HG03108 (cell line): ENCODE results near the gene OTOG.

Experiments
- ATAC-seq: cut with Tn5 transposase; IDR thresholded peaks from one replicate; pipeline ENCODE4 v1.9.1; 2021; ENCODE audit warnings: moderate library complexity; ENCODE audit not compliant: unreplicated experiment

Gene OTOG

DNA sequence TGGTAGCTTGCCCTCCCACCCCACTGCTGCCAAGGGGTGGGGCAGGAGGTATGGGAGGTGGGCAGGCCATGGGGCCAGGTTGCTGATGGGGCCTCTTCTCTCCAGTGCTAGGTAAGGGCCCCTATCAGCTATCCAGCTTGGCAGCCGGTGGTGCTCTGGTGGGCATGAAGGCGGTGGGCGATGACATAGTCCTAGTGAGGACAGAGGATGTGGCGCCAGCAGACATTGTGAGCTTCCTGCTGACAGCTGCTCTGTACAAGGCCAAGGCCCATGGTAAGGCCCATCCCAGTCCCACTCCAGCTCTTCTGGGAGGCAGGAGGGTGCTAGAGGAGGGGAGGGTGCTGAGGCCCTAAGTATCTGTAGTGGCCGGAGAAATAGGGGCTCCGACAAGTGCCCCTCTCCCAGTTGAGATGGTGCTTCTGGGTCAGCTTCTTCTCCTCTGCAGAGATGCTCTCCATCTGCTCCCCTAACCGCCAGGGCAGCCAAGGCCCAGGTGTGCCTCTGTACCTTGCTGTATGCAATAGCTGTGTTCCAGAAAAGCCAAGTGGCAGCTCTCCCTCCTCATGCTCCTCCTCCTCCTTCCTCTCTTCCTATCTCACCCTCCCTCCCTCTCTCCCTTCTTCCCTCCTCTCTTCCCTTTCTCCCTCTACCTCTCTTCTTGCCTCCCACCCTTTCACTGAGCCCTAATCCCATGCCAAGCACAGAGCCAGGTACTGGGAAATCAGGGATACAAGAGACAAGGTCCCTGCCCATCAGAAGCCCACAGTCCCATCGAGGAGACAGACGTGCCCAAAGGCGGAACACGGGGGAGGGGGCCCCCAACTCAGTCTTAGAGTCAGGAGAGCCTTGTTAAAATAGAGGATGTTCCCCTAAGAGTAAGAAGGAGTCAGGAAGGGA, 55.3 kb downstream of the OTOG start:
- no peak for ATAC-seq

DNA sequence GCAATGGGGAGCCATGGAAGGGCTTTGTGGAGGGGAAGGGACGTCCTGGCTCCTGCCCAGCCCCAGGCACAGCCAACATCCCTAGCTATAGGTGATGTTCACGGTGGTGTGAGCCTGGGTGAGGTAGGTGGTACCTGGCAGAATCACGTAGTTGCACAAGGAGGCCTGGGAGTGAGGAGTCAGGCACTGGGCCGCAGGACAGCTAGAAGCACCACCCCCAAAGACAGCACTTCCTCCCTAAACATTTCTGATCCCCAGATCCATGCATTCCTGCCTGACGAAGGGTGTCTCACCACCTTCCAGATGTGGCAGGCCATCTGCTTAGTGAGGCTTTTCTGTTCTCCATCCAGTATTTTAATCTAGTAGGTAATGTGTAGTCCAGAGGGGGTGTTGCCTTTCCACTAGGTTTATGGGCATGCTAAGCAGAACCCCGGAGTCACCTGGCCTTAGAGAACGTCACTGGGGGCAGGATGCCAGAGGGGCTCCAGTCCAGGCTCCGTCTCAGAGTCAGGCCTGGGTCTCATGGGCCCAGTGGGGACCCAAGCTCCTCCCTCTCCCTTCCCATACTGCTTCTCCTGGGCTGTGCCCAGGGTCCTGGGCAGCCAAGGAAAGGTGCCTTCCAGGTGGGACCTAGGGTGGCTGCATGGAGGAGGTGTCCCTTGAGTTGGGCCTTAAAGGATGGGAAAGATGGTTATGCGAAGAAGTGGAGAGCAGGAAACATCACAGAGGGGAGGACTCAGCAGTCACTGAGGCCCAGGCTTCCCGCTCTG, 56.2 kb downstream of the OTOG start:
- no peak for ATAC-seq

- no peak for ATAC-seq
These were observed 57.3 kb downstream of the OTOG start for GRCh38 chr11:17604201-17604914.

- no peak for ATAC-seq
These were observed 57.8 kb downstream of the OTOG start for GRCh38 chr11:17604915-17605233.

- ATAC-seq: no peak
These were observed 58.6 kb downstream of the OTOG start for GRCh38 chr11:17605651-17606122.

GRCh38 chr11:17606233-17607082, 59.4 kb downstream of the OTOG start:
- ATAC-seq: no peak

DNA sequence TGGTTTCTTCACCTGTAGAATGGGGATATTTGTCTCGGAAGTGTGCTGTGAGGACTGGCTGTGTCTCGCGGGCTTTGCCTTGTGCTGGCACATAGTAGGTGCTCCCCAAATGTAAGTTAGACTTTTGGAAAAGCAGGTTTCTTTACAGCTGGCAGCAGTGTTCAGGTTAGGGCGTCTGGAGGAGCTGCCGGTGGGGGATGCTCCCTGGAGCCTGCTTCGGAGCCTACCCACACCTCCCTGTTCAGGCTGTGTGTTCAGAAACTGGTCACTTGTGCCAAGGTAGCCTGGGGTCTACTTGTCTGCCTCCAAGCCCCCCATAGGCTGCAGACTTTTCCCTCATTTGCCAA, 60.0 kb downstream of the OTOG start:
- no peak for ATAC-seq

- ATAC-seq: no peak
These were observed 60.8 kb downstream of the OTOG start for GRCh38 chr11:17607591-17608570.

- ATAC-seq: no peak
These were observed 61.8 kb downstream of the OTOG start for GRCh38 chr11:17608821-17609220.

- ATAC-seq: no peak
These were observed 62.4 kb downstream of the OTOG start for GRCh38 chr11:17609291-17610084.

DNA sequence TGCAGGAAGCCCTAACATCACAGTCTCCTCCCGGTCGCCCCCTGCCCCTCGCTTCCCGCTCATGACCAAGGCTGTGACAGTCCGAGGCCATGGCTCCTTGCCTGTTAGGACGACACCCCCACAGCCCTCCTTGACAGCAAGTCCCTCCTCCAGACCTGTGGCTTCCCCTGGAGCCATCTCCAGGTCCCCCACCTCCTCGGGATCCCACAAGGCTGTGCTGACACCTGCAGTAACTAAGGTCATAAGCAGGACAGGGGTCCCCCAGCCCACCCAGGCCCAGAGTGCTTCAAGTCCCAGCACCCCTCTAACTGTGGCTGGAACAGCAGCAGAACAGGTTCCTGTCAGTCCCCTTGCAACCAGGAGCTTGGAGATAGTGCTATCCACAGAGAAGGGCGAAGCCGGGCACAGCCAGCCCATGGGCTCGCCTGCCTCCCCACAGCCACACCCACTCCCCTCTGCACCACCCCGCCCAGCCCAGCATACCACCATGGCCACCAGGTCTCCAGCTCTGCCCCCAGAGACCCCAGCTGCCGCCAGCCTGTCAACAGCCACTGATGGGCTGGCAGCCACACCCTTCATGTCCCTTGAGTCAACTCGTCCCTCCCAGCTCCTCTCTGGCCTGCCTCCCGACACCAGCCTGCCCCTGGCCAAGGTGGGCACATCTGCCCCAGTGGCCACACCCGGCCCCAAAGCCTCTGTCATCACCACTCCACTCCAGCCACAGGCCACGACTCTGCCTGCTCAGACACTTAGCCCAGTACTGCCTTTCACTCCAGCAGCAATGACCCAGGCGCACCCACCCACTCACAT, 63.2 kb downstream of the OTOG start:
- no peak for ATAC-seq

DNA sequence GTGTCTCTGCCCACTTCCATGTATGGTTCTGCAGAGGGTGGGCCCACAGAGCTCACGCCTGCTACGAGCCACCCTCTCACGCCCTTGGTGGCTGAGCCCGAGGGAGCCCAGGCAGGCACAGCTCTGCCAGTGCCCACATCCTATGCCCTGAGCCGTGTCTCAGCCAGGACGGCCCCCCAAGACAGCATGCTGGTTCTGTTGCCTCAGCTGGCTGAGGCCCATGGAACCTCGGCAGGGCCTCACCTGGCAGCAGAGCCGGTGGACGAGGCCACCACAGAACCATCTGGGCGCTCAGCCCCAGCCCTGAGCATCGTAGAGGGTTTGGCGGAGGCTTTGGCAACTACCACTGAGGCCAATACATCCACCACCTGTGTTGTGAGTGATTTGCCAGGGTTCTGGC, 64.0 kb downstream of the OTOG start:
- ATAC-seq: no peak

DNA sequence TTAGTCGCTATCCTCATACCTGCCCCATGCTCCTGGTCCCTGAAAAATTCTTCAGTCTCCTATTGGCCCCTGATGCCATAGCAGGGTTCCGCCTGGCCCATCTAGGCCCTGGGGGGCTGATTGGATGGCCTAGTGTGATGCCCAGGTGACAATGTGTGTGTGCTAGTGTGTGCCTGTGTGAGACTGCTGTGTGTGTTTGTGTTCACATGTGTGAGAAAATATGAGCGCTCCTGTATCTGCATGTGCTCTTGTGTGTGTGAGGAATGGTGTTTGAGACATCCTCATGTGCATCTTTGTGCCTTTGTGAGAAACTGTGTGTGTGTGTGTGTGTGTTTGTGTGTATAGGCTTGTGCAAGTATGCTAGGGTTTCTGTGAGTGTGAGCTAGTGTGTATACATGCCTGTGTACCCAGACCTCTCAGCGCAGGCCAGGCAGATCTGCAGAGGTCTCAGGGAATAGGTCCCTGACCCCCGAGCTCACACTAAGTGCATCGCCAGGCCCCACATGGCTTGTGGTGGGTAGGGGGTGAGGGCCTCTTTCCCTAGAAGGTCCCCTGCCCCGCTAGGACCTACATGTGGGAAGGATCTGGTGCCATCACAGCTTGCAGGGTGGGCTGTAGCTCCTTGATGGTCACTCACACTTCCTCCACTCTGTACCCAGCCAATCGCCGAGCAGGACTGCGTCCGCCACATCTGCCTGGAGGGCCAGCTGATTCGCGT, 64.6 kb downstream of the OTOG start:
- ATAC-seq: no peak

DNA sequence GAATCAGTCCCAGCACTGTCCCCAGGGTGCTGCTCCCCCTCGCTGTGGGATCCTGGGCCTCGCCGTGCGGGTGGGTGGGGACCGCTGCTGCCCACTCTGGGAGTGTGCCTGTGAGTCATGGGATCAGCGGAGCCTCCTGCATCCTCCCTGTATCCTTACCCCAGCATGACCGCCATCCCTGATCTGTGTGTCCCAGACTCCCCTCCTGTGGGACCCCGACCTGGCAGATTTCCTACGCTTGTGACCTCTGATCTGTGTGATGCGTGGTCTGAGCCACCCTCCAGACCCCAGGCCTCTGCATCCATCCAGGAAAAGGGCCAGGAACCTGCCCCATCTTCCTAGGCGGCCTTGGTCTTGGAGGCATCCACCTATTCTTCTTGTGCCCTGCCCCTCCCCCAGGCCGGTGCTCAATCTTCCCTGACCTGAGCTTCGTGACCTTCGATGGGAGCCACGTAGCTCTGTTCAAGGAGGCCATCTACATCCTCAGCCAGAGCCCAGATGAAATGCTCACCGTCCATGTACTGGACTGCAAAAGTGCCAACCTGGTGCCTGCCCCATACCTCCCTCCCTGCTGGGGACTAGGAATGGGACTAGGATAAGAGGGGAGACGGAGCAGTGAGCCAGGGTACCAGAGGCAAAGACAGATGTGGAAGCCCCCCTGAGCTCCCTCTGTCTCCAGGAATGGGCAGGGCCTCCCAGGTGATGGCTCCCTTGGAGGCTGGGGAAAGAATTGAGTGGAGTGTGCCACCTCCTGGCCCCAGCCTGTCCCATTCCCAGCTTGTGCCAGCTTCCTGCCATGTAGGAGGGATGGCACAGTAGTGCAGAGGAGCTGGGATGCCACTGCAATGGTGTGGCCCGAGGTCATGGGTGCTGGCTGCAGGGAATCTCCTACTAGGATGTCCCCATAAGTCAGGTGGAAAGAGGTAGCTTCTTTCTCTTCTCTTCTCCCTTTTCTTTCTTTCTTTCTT, 65.4 kb downstream of the OTOG start:
- no peak for ATAC-seq

DNA sequence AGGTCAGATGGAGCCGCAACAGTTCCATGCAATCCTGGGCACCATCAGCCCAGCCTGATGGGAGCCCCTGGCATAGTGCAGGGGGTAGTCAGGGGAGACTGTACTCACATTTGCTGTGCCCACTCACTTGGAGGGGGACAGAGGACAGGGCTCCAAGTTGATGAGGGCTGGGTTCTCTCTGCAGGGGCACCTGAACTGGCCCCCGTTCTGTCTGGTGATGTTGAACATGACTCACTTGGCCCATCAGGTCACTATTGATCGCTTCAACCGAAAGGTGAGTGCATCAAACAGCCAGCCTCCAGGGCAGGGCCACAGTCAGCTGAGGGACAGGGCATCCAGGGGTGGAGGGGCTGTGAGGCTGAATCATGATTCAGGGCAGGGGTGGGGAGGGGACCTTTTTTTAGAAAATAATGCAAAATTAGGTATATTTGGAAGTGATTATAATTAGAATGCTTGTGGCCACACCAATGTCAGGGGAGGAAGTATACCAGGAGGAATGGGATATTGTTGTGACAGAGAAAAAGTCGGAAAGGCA, 66.4 kb downstream of the OTOG start:
- no peak for ATAC-seq

- no peak for ATAC-seq
These were observed 66.9 kb downstream of the OTOG start for GRCh38 chr11:17613983-17614382.
